Psoas muscle (tissue), 8 donors: ENCODE results near the gene NDST3. TPM values are rescaled to one million over a fixed set of nuclear protein-coding genes. Genes with fewer than 3 reads are reported as not detected.

Experiments used
- ATAC-seq, 4 donors: fragments of 200-7000 bp; cut with Tn5 transposase; one replicate each; pipeline ENCODE4 v1.9.1; 2020; ENCODE audit warnings: moderate library complexity in 3 of 4, mild to moderate bottlenecking in 2 of 4
- DNase-seq, 2 donors: peaks; one replicate each; pipeline ENCODE4 v3.0.0-alpha.2; 2020
- H3K27ac ChIP-seq: fragments of 200-600 bp; one replicate; pipeline ENCODE4 v1.8.0; 2022
- H3K27me3 ChIP-seq, 3 donors: fragments of 200-600 bp in 1 of 3; one replicate each; pipeline versions ENCODE4 v1.6.1 to v1.8.0; 2013 to 2022; ENCODE audit warnings: low read length in 2 of 3, mild to moderate bottlenecking in 2 of 3, moderate library complexity in 1 of 3; ENCODE audit not compliant: insufficient read depth in 3 of 3
- H3K36me3 ChIP-seq, 2 donors: fragments of 200-600 bp in 1 of 2; one replicate each; pipeline versions ENCODE4 v1.6.1 to v1.8.0; 2013 to 2022; ENCODE audit warnings: low read depth in 1 of 2, mild to moderate bottlenecking in 1 of 2, moderate library complexity in 1 of 2; ENCODE audit not compliant: insufficient read depth in 1 of 2
- H3K4me1 ChIP-seq: fragments of 200-600 bp; one replicate; pipeline ENCODE4 v1.8.0; 2022
- H3K4me3 ChIP-seq: fragments of 200-600 bp; one replicate; pipeline ENCODE4 v1.8.0; 2022; ENCODE audit warnings: mild to moderate bottlenecking
- H3K9me3 ChIP-seq: fragments of 200-600 bp; one replicate; pipeline ENCODE4 v1.8.0; 2022
- WGBS, 3 donors: extraction: QIAGEN DNeasy Blood & Tissue Kit; methylation state at CpG; one replicate each; pipeline versions ENCODE4 v1.1.6 to v1.1.7; 2013; 5-methylcytosine and 5-hydroxymethylcytosine counted together
- intact Hi-C, 2 donors: fragments of 100-400 bp; cut with DNase I; formaldehyde crosslinking; loops; one replicate each; pipeline versions ENCODE4 v1.11.0 to v1.14.2; 2022
- long read RNA-seq, 2 donors: library from polyadenylated mRNA; unstranded; transcript quantifications; one replicate each; pipeline ENCODE4 v2.0.0, GENCODE V29; 2021
- polyA plus RNA-seq, 3 donors: library from polyadenylated mRNA; stranded (reverse); fragments of 200-250 nt; gene quantifications; one replicate each; pipeline ENCODE4 v1.2.3, GENCODE V29; 2013
- total RNA-seq, 4 donors: library from RNA; stranded (reverse); fragmentation: NEBNext Ultra II Directional in 2 of 4; extraction: Animal tissue kit (Norgen Biotek cat#: 25700) in 2 of 4; gene quantifications; one replicate each; pipeline versions ENCODE4 v1.2.1 to v1.2.4, GENCODE V29; 2021 to 2023
- TF ChIP-seq, protein P1 (sequence below): fragments of 200-600 bp; IDR thresholded peaks from one replicate; pipeline ENCODE4 v1.8.0; 2022; ENCODE audit warnings: antibody characterized with exemption
- donor health status: healthy with polysubstance abuse.
- donor health status: DM: no; HTN: no; CAD: no; lungs with moderate emphysema.
- donor health status: Bipolar disorder and iron deficiency.
- donor health status: healthy.
- donor health status: DM: yes; HTN: yes; CAD: no.
- donor health status: DM: no; HTN: no; CAD: no.
- donor health status: DM: no; HTN: no; CAD: no.
- donor health status: DM: yes; HTN: yes; CAD: no.

The NDST3 gene
- total RNA-seq: not detected
- not detected for polyA plus RNA-seq
- long read RNA-seq, donor 1: 0 reads
- long read RNA-seq, donor 2: 0 reads

DNA sequence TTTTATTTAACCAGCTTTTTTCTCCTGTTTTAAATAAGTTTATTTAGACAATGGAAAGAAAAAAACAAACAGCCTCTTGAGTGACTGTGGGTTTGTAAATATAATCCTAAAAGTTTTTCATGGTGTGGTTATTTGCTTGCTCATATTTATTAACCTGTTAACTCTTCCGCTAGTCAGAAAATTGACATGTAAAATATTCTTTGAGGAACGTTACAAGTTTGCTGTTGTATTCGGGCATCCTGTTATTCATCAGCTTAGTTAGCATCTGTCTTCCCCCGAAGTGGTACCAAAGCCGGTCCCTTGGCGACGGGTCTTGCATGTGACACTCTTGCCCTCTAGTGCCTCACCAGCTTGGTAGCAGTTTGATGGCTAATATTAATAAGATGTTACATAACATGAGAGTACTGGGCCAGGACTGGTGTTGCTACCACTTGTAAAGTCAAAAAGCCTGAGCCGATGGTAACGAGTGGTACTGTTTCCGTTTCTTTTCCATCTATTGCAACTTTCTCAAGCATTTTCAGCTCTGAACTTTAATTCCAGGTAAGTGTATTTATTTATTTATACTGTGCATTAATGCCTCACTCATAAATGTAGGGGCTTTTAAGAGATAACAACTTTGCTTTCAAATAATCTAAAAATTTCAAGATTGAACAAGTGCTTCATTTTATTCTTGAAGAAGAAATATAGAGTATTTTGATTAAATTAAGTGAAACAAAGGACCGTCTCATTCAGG, at the start of gene NDST3:
Gene NDST3 (plus strand): TSS at position 434 of the 733 bp plus-strand sequence. CDS start 19,425 bp downstream, outside the sequence.
- DNase-seq: peak in 1 of 2 donors; percentile 32
- Histone ChIP-seq H3K27me3 (peaks cover 3 to 38% (median 10%) of the 10 kb centered on the region in 3 donors), H3K4me3 (peak within 1 kb of the TSS; percentile 54), H3K4me1 (no peaks in the 10 kb centered on the region), H3K36me3 (no peaks in the 10 kb centered on the region), H3K9me3 (no peaks in the 10 kb centered on the region), H3K27ac (no peak within 1 kb of the TSS)
- intact Hi-C loops: no loop called here
- no peak for ATAC-seq
- TF ChIP-seq, protein P1, sequence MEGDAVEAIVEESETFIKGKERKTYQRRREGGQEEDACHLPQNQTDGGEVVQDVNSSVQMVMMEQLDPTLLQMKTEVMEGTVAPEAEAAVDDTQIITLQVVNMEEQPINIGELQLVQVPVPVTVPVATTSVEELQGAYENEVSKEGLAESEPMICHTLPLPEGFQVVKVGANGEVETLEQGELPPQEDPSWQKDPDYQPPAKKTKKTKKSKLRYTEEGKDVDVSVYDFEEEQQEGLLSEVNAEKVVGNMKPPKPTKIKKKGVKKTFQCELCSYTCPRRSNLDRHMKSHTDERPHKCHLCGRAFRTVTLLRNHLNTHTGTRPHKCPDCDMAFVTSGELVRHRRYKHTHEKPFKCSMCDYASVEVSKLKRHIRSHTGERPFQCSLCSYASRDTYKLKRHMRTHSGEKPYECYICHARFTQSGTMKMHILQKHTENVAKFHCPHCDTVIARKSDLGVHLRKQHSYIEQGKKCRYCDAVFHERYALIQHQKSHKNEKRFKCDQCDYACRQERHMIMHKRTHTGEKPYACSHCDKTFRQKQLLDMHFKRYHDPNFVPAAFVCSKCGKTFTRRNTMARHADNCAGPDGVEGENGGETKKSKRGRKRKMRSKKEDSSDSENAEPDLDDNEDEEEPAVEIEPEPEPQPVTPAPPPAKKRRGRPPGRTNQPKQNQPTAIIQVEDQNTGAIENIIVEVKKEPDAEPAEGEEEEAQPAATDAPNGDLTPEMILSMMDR: no peak
- whole genome bisulfite sequencing, 3 donors: 17 to 19% (median 19%) methylated on average over 11 of the region's 11 CpGs

DNA sequence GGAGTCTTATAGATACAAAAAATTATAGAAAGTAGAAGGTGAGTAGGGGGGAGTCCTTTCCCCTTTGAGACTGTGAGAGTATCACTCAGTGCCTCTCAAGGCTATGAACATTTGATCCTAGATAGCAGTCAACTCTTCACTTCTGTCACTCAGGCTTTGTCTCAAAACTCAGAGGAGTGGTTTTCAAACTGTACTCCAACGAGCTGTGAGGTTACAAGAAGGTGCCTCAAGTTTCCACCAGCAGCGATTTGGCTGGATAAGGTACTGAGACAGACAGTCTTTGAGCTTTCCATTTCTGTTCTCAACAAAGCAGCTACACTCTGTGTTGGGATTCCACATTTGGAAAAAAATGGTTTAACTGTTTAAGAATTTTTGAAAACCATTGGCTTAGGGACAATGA, 48.0 kb upstream of the NDST3 start:
- Histone ChIP-seq H3K9me3 (no peaks in the 10 kb centered on the region), H3K4me1 (no peaks in the 10 kb centered on the region), H3K27ac (no peak overlapping the region), H3K4me3 (no peak overlapping the region), H3K36me3 (no peaks in the 10 kb centered on the region), H3K27me3 (no peaks in the 10 kb centered on the region)
- no peak for DNase-seq
- ATAC-seq: no peak
- TF ChIP-seq, protein P1: no peak
- intact Hi-C loops: no loop called here
- WGBS, 3 donors: 45 to 52% (median 49%) methylated on average over 2 of the region's 2 CpGs

DNA sequence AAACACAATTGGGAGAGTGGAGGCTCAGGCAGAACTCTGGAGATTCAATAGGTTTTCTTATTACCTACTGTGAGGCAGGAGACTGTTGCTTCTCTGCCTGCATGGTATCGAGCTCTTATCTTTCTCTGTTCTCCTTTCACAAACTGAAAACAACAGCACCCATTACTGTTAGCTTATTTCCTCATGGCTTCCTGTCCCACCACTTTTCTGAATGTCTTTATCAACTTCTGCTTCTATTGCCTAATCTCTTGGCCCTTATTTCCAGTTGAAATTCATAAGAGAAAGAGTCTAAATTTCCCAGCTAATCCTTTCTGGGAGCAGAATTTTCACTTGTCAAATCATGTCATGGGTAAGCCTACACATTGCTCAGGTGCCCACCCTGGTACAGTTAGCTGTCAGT, 46.8 kb upstream of the NDST3 start:
- no peak for ATAC-seq
- H3K4me3 ChIP-seq: no peak overlapping the region
- H3K4me1 ChIP-seq: no peaks in the 10 kb centered on the region
- WGBS, 3 donors: 50 to 76% (median 71%) methylated on average over 1 of the region's 1 CpG
- no peak for DNase-seq
- no peak overlapping the region for H3K27ac ChIP-seq
- TF ChIP-seq, protein P1: no peak
- no peaks in the 10 kb centered on the region for H3K36me3 ChIP-seq
- intact Hi-C loops: no loop called here
- no peaks in the 10 kb centered on the region for H3K9me3 ChIP-seq
- H3K27me3 ChIP-seq: no peaks in the 10 kb centered on the region

DNA sequence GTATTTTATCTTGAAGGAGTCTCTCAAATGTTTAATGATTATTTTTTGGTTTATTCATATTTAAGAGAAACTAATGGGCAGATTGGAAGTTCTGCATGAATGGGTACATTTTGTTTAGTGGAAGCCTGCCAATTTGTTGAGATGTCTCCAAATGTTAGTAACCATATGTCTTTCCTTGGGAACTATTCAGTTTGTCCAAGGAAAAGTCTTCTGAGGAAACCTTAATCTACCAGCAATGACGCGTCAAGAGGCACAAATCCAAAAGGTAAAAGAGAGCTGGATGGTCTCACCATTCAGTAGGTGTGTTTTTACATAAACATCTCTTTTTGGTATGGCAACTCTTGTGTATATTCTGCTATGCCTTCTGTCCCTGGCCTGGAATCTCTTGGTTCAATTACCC, 37.4 kb upstream of the NDST3 start:
- intact Hi-C loops: no loop called here
- no peak for DNase-seq
- H3K27ac ChIP-seq: no peak overlapping the region
- TF ChIP-seq, protein P1: no peak
- H3K4me1 ChIP-seq: no peaks in the 10 kb centered on the region
- no peaks in the 10 kb centered on the region for H3K9me3 ChIP-seq
- 89 to 91% (median 91%) methylated on average over 2 of the region's 2 CpGs for WGBS, 3 donors
- no peak for ATAC-seq
- H3K4me3 ChIP-seq: no peak overlapping the region
- H3K27me3 ChIP-seq: peaks cover 0 to 1% (median 0%) of the 10 kb centered on the region in 3 donors
- H3K36me3 ChIP-seq: no peaks in the 10 kb centered on the region
